Ammon's horn (tissue), 1 donor: ENCODE results near the gene ZMIZ1.
A peak's percentile ranks its signal among the peaks of the same experiment; 100 is the strongest.

Experiments
- DNase-seq: peaks from one replicate; pipeline ENCODE4 v3.0.0-alpha.2; 2016; ENCODE audit warnings: low spot score

The ZMIZ1 gene

DNA sequence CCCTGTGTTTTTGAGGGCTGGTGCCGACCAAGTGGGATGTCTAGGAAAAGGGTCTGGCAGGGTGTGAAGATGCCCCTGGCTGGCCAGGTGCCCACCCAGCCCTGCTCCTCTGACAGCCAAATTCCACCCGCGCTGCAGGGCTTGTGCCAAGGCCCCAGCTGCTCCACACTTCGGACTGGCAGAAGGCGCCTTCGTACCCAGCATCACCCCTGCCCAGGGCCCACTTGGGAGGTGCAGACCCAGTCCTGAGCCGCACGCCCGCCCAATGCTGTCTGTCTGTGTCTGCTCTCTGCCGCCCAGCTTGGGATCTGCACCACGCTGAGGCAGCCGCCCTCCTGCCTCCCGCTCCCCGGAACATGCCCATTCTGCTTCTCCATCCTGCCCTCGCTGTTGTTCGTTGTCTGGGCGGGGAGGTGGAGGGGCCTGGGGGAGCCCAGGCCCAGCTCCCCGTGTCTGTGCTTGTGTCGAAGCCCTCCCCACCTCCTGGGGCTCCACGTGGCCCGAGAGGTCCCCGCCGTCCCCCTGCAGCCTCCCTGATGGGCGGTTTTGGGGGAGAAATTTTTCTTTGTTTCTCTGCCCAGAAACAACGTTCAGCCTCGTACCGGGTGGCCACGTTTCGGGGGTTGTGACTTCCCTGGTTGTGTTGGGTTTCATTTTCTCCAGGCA, 241.6 kb downstream of the ZMIZ1 start:
- DNase-seq: peak; percentile 66

DNA sequence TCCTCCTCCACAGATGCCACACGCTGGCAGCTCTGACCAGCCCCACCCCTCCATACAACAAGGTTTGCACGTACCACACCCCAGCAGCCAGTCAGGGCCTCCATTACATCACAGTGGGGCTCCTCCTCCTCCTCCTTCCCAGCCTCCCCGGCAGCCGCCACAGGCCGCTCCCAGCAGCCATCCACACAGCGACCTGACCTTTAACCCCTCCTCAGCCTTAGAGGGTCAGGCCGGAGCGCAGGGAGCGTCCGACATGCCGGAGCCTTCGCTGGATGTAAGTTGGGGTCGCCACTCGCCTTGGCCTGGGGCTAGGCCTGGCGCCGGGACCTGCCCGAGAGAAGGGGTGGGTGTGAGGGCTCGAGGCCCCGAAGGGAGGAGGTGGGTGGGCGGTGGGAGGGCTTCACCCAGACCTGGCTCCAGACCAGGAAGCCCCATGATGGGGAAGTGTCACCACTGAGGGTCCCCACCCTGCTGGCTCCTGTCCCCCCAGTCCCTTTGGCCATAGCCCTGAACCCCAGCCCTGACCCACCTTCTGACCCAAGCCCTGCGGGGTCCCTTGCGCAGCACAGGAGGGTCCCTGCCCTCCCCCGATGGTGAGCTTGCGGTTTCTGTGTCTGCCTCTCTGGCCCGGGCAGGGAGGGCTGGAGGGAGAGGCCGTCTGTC, 242.3 kb downstream of the ZMIZ1 start:
- peak; percentile 54 for DNase-seq

GRCh38 chr10:79311581-79312407, 243.0 kb downstream of the ZMIZ1 start:
- peak; percentile 76 for DNase-seq

GRCh38 chr10:79312601-79313187, 243.9 kb downstream of the ZMIZ1 start:
- no peak for DNase-seq

- DNase-seq: no peak
These were observed 244.6 kb downstream of the ZMIZ1 start for GRCh38 chr10:79313320-79313719.

DNA sequence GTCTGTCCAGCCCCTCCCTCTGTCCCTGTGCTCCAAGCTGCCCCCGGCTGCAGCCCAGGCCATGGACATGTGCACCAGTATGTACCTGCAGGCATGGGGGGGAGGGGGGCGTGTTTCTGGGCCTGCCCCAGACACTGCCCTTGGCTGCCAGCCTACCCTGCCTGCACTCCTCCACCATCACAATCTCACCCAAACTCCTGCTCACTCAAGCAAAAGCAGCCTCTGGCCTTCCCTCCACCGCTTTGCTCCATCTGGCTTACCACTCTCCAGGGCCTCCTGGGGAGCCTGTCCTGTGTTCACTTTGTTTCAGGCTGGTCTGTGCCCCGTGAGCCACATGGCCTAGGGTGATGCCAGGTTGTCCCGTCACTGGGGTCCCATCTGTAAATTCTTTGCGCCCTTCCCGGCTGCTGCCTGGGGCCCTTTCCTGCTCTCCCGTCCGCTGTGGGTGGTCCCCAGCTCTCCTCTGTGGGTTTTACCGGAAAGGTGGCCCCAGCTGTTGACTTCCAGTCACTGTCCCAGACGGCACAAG, 245.2 kb downstream of the ZMIZ1 start:
- DNase-seq: no peak

- no peak for DNase-seq
These were observed 246.2 kb downstream of the ZMIZ1 start for GRCh38 chr10:79314761-79315601.

DNA sequence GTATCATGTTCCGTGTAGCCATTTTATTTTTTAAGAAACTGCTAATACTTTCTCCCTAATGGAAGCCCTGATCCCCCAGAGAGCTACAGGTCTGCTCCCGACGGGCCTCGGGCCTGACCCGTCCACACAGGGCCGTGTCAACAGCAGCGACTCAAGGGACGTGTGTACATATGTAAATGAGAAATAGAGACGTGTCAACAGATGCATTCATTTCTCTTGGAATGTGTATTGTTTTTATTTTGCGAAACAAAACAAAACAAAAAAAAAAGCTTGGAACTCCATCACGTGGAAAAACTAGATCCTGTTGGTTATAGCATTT, 246.8 kb downstream of the ZMIZ1 start:
- no peak for DNase-seq

GRCh38 chr10:79316671-79317431, 248.1 kb downstream of the ZMIZ1 start:
- DNase-seq: no peak

DNA sequence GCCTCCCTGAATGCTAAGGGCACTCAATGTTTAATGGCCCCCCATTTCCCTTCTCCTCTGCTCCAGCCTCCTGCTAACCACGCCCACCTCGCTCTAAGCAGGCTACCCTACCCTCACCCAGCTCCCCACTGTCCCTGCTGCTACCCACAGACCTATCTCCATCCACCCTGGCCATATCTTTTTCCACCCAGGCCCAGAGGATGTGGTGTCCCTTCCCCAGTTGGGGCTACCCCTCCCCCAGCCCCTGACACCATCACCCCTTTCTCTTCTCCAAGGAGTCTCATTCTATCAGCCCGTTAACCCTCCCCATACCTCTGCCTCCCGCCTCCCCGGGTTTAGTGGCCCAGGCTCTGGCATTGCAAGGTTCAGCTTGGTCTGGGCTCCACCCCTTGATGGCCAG, 249.6 kb downstream of the ZMIZ1 start:
- no peak for DNase-seq

- DNase-seq: no peak
These were observed 250.5 kb downstream of the ZMIZ1 start for GRCh38 chr10:79319115-79319771.

DNA sequence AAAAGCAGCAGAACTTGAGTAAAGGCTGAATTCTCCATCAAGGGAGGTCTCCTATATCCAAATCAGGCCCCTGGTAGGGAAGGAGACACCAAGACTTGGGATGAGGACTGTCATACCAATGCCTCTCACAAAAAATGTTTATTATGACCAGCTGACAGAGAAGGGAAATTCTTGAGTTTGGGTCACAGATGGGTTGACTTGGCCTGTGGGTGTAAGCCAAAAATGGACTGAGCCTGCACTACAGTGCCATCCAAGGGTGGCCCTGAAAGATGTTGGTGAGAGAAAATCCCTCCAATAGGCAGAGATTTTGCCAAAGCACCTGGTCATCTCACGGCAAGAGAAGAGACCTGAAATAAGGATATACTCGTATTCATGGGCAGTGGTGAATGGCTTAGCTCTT, 251.6 kb downstream of the ZMIZ1 start:
- no peak for DNase-seq

GRCh38 chr10:79320820-79321493, 252.2 kb downstream of the ZMIZ1 start:
- DNase-seq: no peak

GRCh38 chr10:79321494-79321882, 252.7 kb downstream of the ZMIZ1 start:
- no peak for DNase-seq

DNA sequence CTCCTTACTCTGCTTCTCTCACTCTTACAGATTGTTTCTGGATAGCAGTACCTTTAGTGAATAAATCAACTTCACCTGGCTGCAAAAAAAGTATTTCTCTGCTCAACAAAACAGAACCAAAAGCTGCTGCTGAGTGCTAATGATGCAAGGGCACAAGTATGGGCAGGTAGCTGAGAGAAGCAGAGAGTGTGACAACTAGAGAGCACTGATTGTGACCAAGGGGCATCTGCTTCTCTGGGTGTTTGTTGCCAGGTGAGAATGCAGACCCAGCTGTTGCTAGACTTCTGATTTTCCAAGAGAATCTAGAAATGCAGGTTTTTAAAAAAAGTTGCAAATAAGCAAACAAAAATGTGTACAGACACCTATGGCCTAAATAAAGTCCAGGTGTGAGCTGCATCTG, 253.2 kb downstream of the ZMIZ1 start:
- no peak for DNase-seq

- peak; percentile 81 for DNase-seq
These were observed 254.1 kb downstream of the ZMIZ1 start for GRCh38 chr10:79322616-79323543.

DNA sequence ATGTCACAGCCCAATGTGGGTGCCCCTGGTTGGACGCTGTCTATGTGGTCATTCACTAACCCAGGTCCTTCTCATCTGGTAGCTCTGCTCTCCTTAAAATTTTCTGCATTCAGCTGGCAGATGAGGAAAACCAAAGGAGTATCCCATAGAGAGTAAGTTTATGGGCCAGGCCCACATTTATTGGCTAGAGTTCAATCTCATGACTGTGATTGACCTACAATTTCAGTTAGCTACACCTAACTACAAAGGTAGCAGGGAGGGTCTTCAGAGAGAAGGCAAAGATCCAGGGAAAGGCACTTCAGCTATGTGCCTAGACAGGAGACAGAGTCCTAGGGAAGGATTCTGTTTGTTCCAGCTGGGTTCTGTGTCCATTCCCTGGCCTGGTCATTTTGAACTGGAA, 254.8 kb downstream of the ZMIZ1 start:
- no peak for DNase-seq

- DNase-seq: no peak
These were observed 255.4 kb downstream of the ZMIZ1 start for GRCh38 chr10:79324032-79324695.
